Activated CD8-positive, alpha-beta memory T cell treated with anti-CD3 and anti-CD28 coated beads, Interleukin-2, amount 50 U/mL, for 24 hours (primary cell): ENCODE data around the gene NACC2.
"Not testable (repeated sequence)": the region's sequence is repeated elsewhere in the genome, so short reads cannot be mapped to it uniquely, and the experiment has no call there.

Experiments used
- DNase-seq: peaks from one replicate; pipeline ENCODE4 v3.0.0-alpha.2; 2020; ENCODE audit errors: extremely low read depth

The NACC2 gene

GRCh38 chr9:136080716-136081112, 14.4 kb downstream of the NACC2 start:
- no peak for DNase-seq

DNA sequence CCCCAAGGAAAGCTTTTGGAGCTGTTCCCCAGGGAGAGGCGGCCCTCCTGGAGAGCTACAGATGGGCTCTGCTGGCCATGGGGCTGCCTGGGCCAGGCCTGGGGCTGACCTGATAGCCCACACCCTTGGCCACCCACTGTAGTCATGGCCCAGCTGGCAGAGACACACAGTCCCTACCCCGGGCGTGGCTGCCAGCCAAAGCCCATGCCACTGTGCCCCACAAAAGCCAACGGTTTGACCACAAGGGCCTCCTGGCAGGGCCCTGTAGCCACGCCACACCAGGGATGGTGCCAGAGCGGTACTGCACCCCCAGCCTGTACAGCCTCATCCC, 15.2 kb downstream of the NACC2 start:
- no peak for DNase-seq

GRCh38 chr9:136079211-136079915, 15.7 kb downstream of the NACC2 start:
- no peak for DNase-seq

DNA sequence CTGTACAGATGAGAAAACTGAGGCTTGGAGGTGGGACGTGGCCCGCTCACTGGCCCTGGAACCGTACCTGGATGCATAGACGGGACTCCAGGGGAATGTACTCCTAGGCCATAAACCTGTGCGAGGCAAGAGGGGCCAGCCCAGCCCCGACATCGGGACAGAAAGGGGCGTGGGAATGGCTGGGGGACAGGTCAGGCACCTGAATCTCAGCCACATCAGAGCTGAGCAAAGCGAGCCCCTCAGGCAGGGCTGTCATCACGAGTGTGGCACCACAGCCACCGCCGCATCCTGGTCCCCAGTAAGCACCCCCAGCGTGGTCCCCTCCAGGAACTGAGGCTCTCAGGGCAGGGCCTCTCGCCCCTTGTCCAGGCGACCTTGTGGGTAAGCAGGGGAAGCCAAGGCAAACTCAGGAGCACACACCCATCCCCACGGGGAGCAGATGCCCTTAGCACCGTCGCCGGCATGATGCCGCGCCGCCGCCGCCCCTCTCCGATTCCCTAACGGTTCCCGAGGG, 16.5 kb downstream of the NACC2 start:
- DNase-seq, result no peak

DNA sequence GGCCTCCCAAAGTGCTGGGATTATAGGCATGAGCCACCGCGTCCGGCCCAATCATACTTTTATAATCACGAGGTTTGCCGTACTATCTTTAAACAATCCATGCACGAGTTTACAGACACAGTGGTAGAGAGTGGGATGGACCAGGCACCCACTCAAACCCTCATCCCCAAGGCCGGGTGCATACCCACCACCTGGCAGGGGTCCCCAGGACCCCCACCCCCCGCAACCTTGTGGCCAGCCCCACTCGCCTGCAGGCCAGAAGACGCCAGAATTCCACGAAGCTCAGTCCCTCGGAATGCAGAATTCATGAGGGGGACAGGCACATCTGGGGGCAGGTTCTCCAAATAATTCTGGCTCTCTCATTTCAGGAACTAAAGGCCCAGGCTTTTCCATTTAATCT, 17.1 kb downstream of the NACC2 start:
- DNase-seq, result no peak

DNA sequence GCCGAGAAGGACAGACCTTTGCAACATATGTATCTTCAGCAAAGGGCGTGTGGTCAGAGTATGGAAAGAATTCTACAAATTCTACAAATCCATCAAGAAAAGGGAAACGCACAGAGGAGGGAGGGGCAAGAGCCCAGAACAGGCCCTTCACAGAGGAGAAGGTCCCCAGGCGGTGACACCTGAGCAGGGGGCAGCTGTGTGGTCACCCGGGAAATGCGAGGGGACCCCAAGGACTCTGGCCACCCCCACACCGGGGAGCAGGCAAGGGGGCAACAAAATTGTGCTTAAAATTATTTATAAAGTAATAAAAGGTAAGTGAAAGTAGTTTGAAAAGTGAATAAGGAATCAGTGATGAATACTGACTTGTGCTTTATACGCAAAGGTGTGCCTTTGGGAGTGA, 17.6 kb downstream of the NACC2 start:
- no peak for DNase-seq

GRCh38 chr9:136075881-136076678, 19.0 kb downstream of the NACC2 start:
- DNase-seq, result no peak

DNA sequence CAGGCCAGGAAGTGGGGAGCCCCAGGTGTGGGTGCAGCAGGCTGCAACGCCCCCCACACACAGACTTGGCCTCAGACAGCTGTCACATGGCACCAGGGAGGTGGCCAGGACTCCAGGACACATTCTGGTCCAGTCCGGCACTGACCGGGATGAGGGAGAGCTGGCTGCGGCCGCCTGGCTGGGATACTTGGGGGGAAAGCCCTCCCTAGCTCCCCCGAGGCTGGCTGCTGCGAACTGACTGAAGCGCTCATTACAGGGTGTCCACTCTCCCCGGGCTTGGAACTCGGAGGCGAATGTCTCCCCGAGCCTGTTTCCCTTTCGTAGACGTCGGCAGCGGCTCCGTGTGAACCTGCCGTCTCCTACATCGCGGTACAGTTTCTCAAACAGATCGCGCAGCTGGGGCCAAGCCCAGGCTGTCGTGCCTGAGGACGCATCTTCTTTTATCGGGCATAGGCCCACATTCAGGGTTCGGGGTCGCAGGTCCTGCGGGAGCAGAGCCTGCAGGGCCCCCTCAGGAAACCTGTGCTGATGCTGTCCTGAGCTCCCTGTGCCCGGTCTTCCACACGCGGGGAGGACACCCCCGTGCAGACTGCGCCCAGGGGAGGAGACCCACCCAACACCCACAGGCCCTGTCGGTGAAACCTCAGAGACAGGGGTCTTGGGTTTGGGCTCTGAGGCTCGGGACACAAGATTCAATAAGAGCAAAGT, 19.8 kb downstream of the NACC2 start:
- DNase-seq, result no peak

DNA sequence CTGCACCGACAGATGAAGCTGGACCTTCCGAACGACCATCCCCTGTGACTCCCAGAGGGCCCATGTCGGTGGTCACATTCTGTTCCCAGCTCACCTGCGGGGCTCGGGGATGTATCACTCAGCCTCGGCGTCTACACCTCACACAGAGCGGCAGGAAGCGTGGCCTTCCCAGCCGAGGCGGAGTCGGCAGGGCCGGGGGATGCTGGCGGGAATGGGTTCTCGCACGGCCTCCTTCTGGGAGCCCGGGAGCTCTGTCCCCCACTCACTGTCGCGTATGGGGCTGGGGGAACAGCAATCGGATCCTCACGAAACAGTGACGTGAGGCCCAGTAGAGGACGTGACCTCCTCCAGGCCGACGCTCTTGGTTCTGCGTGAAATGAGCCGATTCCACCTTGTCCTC, 20.4 kb downstream of the NACC2 start:
- DNase-seq, result no peak

DNA sequence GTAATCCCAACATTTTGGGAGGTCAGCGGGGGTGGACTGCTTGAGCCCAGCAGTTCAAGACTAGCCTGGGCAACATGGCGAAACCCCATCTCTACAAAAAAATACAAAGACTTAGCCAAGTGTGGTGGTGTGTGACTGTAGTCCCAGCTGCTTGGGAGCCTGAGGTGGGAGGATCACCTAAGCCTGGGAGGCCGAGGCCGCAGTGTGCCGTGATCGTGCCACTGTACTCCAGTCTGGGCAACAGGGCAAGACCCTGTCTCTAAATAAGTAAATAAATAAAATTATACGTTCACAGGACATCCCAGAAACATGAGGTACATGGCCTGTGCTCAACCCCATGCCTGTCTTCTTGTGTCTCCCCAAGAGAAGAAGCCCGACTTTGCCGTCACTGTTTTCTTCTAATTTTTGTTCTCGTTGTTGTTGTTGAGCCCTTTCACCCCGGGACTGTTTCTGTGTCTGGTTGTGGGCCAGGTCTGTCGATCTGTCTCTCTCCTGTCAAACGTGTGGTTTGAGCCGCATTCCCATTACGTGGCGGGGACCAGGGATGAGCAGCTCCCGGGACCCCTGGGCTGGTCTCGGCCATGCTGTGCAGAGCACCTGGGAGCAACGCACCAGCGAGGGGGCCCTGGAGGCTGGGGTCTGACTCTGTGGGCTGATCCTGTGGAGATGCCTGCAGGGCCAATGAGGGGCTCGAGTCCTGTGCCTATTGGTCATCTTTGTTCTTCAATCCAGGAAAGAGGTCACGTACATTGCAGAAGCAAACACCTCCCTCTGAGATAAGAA, 32.2 kb downstream of the NACC2 start:
- DNase-seq, result no peak

DNA sequence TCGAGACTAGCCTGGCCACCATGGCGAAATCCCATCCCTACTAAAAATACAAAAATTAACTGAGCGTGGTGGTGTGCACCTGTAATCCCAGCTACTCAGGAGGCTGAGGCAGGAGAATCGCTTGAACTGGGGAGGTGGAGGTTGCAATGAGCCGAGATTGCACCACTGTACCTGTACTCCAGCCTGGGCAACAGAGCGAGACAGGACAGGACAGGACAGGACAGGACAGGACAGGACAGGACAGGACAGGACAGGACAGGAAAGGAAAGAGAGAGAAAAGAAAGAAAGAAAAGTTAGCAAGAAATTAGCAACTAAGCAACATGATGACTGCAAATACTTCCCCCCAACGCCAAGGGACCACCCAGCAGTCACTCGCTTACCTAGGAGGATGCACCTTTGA, 33.2 kb downstream of the NACC2 start:
- DNase-seq, result not testable (repeated sequence)

DNA sequence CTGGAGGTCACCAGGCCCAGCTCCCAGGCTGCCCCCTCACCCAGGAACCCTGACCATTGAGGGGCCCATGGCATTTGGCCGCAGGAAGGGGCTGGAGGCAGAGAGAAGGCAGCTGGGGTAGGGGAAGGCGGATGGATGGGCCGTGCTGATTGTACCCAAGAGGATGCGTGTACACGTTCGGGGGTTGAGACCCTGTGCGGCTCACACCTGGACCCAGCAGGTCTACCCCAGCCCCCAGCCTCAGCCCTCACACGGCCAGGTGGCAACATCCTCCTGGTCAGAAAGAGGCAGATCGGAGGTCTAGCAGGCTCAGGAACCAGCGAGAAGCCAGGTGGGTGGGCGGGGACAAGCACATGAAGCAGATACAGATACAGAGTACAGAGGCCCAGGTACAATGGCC, 33.7 kb downstream of the NACC2 start:
- no peak for DNase-seq

GRCh38 chr9:136060671-136061371, 34.3 kb downstream of the NACC2 start:
- no peak for DNase-seq

DNA sequence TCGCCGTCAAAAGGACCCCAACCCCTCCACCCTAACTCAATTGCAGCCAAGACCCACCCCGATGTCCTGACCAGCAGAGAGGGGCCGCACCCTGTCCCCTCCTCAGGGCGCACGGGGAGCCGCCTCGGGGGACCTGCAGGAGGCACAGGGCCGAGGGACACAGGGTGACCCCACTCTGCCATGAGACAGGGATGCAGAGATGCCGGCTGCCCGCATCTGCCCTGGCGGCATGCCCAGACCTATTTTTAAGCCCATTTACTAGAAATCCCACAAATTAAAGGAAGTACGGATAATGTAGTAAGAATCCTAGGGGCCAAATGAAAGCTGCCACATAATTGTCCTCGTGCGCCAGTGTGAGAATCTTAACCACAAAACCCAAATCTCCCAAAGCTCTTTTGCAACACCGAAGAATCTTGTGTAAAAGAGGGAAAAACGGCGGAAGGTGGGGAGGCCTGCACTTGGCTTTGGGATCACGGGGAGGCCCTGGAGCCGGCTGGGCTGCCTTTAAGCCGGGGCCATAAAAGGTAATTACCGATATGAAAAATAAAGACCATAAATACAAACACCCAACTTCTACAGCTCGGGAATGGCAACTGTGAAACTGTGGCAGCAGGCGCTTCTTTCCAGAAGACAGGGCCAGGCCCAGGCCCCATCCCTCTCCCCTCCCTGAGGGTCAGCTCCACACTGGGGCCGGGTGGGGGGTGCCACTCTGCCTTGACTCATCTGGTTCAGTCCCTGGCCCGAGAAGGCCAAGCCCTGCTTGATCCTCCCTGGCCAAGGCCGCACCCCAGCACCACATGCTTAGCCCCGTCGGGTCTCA, 35.0 kb downstream of the NACC2 start:
- no peak for DNase-seq

- no peak for DNase-seq
These were observed 35.7 kb downstream of the NACC2 start for GRCh38 chr9:136059321-136059791.

DNA sequence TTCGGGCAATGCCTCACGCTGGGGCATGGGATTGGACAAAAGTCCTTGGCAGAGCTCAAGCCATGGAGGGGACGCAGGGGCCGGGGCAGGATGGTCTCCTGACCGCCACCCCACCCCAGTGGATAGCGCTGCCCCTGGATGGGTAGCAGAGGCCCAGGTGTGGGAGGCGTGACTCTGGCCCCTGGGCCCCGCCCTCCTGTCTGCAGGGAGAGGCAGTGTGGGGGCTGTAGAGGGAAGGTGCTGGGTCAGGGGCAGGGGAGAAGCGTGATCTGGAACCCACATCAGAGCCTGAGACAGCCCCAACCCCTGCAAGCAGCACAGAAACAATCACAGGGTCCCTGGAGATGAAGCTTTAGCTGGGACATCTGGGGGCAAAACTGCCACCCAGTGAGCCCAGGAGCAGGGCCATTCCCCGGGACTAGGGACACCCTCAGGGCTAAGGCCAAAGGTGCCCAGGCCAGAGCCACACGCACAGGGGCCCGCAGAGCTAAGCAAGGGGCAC, 36.2 kb downstream of the NACC2 start:
- no peak for DNase-seq

- DNase-seq, result no peak
These were observed 37.0 kb downstream of the NACC2 start for GRCh38 chr9:136058084-136058483.

DNA sequence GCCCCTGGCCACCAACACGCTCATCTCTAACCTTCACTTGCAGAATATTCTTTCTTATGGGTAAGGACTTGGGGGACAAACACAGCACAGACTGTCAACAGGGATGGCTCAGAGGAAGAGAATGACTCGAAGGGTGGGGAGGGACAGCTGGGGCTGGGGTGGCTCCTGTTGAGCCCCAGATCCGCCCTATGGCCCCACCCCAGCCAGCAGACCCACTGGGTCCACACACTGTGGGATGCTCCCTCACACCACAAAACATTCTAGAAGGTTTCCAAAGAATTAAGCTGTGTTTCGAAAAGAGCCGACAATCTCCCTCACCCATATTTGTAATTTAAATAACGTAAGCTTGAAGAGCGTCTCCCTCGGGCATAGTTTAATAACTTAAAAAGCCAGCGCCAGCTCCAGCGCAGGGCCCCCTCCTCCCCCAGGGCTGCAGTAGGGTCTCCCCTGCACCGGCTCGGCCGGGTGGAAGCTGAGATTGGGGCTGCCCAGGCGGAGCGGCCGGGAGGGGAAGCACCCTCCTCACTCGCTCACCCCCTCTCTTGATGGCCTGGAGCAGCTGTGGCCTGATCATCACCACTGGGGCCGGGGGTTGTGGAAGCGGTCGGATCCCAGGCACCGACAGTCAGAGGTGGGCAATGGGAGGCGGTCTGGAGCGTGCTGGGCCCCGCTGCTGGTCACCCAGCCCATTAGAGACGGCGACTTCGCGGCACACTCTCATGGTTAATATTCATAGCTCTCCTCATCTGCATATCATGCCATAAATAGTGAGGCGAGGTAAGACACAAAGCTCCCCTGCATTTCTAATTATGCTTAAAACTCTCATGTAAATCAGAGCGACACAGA, 37.6 kb downstream of the NACC2 start:
- DNase-seq, result no peak
